Stimulated activated CD4-positive, alpha-beta T cell treated with anti-CD3 and anti-CD28 coated beads, TNF-alpha, amount 100 ng/mL, for 4 hours (primary cell): ENCODE measurements around the gene ITPRID2.

Source experiments
- DNase-seq, 3 experiments: peaks; one replicate each; pipeline ENCODE4 v3.0.0-alpha.2; 2020; ENCODE audit warnings: low read depth in 3 of 3

The ITPRID2 gene

GRCh38 chr2:181882246-181883020 is 9.1 kb upstream of the ITPRID2 start:
- DNase-seq = no peak

GRCh38 chr2:181884601-181885000 is 6.9 kb upstream of the ITPRID2 start:
- DNase-seq = no peak

GRCh38 chr2:181885096-181885495 is 6.4 kb upstream of the ITPRID2 start:
- no peak for DNase-seq

GRCh38 chr2:181886192-181886591 is 5.3 kb upstream of the ITPRID2 start:
- no peak for DNase-seq

GRCh38 chr2:181887045-181887444 is 4.5 kb upstream of the ITPRID2 start:
- no peak for DNase-seq

GRCh38 chr2:181889776-181890175 is 1.8 kb upstream of the ITPRID2 start:
- no peak for DNase-seq

GRCh38 chr2:181890271-181890670 is 1.3 kb upstream of the ITPRID2 start:
- DNase-seq = no peak

- DNase-seq = peak; percentile 26 to 49 (median 29)
Measured at GRCh38 chr2:181891966-181892798, 652 bp downstream of the ITPRID2 start.

GRCh38 chr2:181892799-181893435 is 1.4 kb downstream of the ITPRID2 start:
- DNase-seq = no peak

- no peak for DNase-seq
Measured at GRCh38 chr2:181894381-181894780, 2.9 kb downstream of the ITPRID2 start.

GRCh38 chr2:181895818-181896217 is 4.3 kb downstream of the ITPRID2 start:
- DNase-seq = no peak

- DNase-seq = no peak
Measured at GRCh38 chr2:181896286-181896685, 4.8 kb downstream of the ITPRID2 start.

- no peak for DNase-seq
Measured at GRCh38 chr2:181900007-181900651, 8.6 kb downstream of the ITPRID2 start.

- DNase-seq = no peak
Measured at GRCh38 chr2:181902625-181903024, 11.1 kb downstream of the ITPRID2 start.

- DNase-seq = no peak
Measured at GRCh38 chr2:181904022-181904632, 12.6 kb downstream of the ITPRID2 start.

GRCh38 chr2:181907057-181907456 is 15.5 kb downstream of the ITPRID2 start:
- no peak for DNase-seq

- no peak for DNase-seq
Measured at GRCh38 chr2:181907635-181908034, 16.1 kb downstream of the ITPRID2 start.

- no peak for DNase-seq
Measured at GRCh38 chr2:181910028-181910831, 18.7 kb downstream of the ITPRID2 start.

GRCh38 chr2:181911830-181912229 is 20.3 kb downstream of the ITPRID2 start:
- no peak for DNase-seq

GRCh38 chr2:181915102-181915501 is 23.6 kb downstream of the ITPRID2 start:
- DNase-seq = no peak
